ENCODE data around the gene DNAH12.

Gene DNAH12

GRCh38 chr3:57544181-57545125, at the start of gene DNAH12:
TSS of gene DNAH12 (minus strand) at chr3:57544344. CDS start at chr3:57542870, 1,474 bp downstream.
- no peak for DNase-seq

- no peak for DNase-seq
Measured at GRCh38 chr3:57592306-57592705, 48.2 kb upstream of the DNAH12 start.

- no peak for DNase-seq
Measured at GRCh38 chr3:57587905-57588304, 43.8 kb upstream of the DNAH12 start.

GRCh38 chr3:57586778-57587177, 42.6 kb upstream of the DNAH12 start:
- DNase-seq: no peak

GRCh38 chr3:57583544-57583943, 39.4 kb upstream of the DNAH12 start:
- DNase-seq: no peak

GRCh38 chr3:57582474-57583168, 38.5 kb upstream of the DNAH12 start:
- DNase-seq: no peak

GRCh38 chr3:57577801-57578200, 33.7 kb upstream of the DNAH12 start:
- DNase-seq: no peak

- DNase-seq: no peak
Measured at GRCh38 chr3:57575966-57576626, 32.0 kb upstream of the DNAH12 start.

- DNase-seq: no peak
Measured at GRCh38 chr3:57572096-57572495, 28.0 kb upstream of the DNAH12 start.

- no peak for DNase-seq
Measured at GRCh38 chr3:57570878-57571277, 26.7 kb upstream of the DNAH12 start.

GRCh38 chr3:57569859-57570450, 25.8 kb upstream of the DNAH12 start:
- DNase-seq: no peak

- no peak for DNase-seq
Measured at GRCh38 chr3:57559526-57559925, 15.4 kb upstream of the DNAH12 start.

GRCh38 chr3:57557085-57557537, 13.0 kb upstream of the DNAH12 start:
- DNase-seq: peak; percentile 39

GRCh38 chr3:57556459-57557084, 12.4 kb upstream of the DNAH12 start:
- peak; percentile 45 for DNase-seq

- DNase-seq: peak; percentile 84
Measured at GRCh38 chr3:57555738-57556458, 11.8 kb upstream of the DNAH12 start, which contains the start of gene PDE12. TSS of gene PDE12 (plus strand) at chr3:57556274. CDS start at chr3:57556380, 106 bp downstream.

GRCh38 chr3:57555306-57555705, 11.2 kb upstream of the DNAH12 start:
- peak; percentile 7 for DNase-seq

GRCh38 chr3:57546616-57547015, 2.5 kb upstream of the DNAH12 start:
- DNase-seq: no peak

- no peak for DNase-seq
Measured at GRCh38 chr3:57545636-57546268, 1.6 kb upstream of the DNAH12 start.

- DNase-seq: no peak
Measured at GRCh38 chr3:57538465-57538864, 5.7 kb downstream of the DNAH12 start.

- no peak for DNase-seq
Measured at GRCh38 chr3:57530071-57530608, 14.0 kb downstream of the DNAH12 start.

Measured in CD4-positive, alpha-beta T cell treated with Interleukin-17A for 4 hours (primary cell).